Mucosa of descending colon (tissue), 3 donors: Measurements from ENCODE around the gene SAP30L. TPM values are rescaled to one million over a fixed set of nuclear protein-coding genes. Genes with fewer than 3 reads are reported as not detected.

Source experiments
- ATAC-seq: fragments of 200-7000 bp; cut with Tn5 transposase; one replicate; pipeline ENCODE4 v1.9.1; 2020; ENCODE audit warnings: mild to moderate bottlenecking, moderate library complexity
- DNase-seq, 3 donors: peaks; one replicate each; pipeline ENCODE4 v3.0.0-alpha.2; 2020
- H3K36me3 ChIP-seq: fragments of 200-600 bp; one replicate; pipeline ENCODE4 v1.8.0; 2021; ENCODE audit warnings: low read depth, mild to moderate bottlenecking
- H3K4me1 ChIP-seq: fragments of 200-600 bp; one replicate; pipeline ENCODE4 v1.8.0; 2021; ENCODE audit warnings: low read depth, mild to moderate bottlenecking
- H3K4me3 ChIP-seq: fragments of 200-600 bp; one replicate; pipeline ENCODE4 v1.8.0; 2021; ENCODE audit warnings: mild to moderate bottlenecking
- H3K9me3 ChIP-seq: fragments of 200-600 bp; one replicate; pipeline ENCODE4 v1.8.0; 2021; ENCODE audit warnings: mild to moderate bottlenecking
- intact Hi-C, 2 donors: fragments of 100-400 bp; cut with DNase I in 1 of 2; cut with micrococcal nuclease in 1 of 2; formaldehyde crosslinking; loops; one replicate each; pipeline versions ENCODE4 v1.11.0 to v1.11.1; 2022; cut with DNase I, micrococcal nuclease
- total RNA-seq, 3 donors: library from RNA; stranded (reverse); fragmentation: NEBNext Ultra II Directional in 2 of 3; extraction: Animal tissue kit (Norgen Biotek cat#: 25700) in 2 of 3; gene quantifications; one replicate each; pipeline versions ENCODE4 v1.2.1 to v1.2.4, GENCODE V29; 2021 to 2023
- TF ChIP-seq, protein P1 (sequence below): fragments of 200-600 bp; IDR thresholded peaks from one replicate; pipeline ENCODE4 v1.8.0; 2022; ENCODE audit warnings: antibody characterized with exemption, mild to moderate bottlenecking
- donor health status: DM: no; HTN: no; CAD: no; lungs with moderate emphysema.
- donor health status: DM: no; HTN: no; CAD: no.
- donor health status: DM: no; HTN: yes; CAD: no.

SAP30L gene
- total RNA-seq, 3 donors from 2014 or later, result 55.0 to 65.6 (median 63.5) TPM

DNA sequence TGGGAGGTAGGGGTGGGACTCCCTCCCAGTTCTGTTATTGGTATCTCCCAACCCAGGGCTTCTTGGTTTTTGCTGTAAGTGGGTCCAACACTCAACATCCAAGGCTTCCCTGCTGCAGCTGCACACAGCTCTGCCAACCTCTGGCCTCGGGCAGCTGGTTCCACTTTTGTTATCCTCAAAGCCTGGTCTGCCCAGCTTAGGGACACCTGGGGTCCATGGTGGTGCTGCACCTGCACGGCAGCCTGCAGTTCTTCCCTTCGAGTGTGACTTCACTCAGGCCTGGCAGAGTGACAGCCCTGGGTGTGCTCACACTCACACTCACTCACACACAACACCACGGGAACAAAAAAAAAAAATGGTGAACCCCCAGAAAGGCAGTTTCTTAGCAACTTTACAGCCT lies 15.3 kb upstream of the SAP30L start:
- TF ChIP-seq, protein P1, sequence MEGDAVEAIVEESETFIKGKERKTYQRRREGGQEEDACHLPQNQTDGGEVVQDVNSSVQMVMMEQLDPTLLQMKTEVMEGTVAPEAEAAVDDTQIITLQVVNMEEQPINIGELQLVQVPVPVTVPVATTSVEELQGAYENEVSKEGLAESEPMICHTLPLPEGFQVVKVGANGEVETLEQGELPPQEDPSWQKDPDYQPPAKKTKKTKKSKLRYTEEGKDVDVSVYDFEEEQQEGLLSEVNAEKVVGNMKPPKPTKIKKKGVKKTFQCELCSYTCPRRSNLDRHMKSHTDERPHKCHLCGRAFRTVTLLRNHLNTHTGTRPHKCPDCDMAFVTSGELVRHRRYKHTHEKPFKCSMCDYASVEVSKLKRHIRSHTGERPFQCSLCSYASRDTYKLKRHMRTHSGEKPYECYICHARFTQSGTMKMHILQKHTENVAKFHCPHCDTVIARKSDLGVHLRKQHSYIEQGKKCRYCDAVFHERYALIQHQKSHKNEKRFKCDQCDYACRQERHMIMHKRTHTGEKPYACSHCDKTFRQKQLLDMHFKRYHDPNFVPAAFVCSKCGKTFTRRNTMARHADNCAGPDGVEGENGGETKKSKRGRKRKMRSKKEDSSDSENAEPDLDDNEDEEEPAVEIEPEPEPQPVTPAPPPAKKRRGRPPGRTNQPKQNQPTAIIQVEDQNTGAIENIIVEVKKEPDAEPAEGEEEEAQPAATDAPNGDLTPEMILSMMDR, result no peak
- intact Hi-C loops, result no loop called here
- DNase-seq (no peak), ATAC-seq (no peak)
- H3K36me3 ChIP-seq, result no peaks in the 10 kb centered on the region
- no peak overlapping the region for H3K4me3 ChIP-seq
- H3K4me1 ChIP-seq, result no peaks in the 10 kb centered on the region
- no peaks in the 10 kb centered on the region for H3K9me3 ChIP-seq

DNA sequence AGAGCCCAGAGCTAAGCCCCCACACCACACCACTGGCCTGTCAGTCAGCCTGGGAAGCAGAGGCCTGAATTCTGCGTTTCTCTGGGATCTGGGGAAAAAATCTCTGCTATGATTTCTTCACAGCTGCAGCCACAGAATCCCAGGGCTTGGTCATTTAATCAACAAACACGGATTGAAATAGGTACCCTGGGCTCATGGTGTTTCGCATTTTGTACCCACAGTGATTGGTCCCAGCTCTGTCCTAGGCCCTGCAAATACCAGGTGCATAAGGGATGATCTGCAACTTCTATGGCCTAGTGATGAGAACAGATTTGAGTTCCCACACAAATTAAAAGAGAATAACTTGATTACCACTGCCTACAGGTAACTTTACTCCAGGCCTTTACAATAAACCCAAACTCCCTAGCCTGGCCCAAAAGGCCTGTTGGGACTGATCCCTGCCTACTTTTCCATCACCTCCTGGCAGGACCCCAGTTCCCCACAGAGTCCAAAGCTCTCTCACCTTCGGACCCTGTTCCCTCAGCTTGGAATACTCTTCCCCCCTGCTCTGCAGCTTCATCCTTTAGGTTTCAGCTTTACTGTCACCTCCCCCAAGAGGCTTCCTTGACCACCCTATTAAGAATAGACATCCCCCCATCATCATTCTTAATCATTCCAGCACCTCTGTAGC lies 14.7 kb upstream of the SAP30L start:
- TF ChIP-seq, protein P1, result no peak
- Histone ChIP-seq H3K4me3 (no peak overlapping the region), H3K4me1 (no peaks in the 10 kb centered on the region), H3K9me3 (no peaks in the 10 kb centered on the region), H3K36me3 (no peaks in the 10 kb centered on the region)
- ATAC-seq (no peak), DNase-seq (no peak)
- intact Hi-C loops, result no loop called here

GRCh38 chr5:154435226-154435625 lies 10.6 kb upstream of the SAP30L start:
- TF ChIP-seq, protein P1, result no peak
- Histone ChIP-seq H3K4me3 (no peak overlapping the region), H3K4me1 (no peaks in the 10 kb centered on the region), H3K9me3 (no peaks in the 10 kb centered on the region), H3K36me3 (no peaks in the 10 kb centered on the region)
- intact Hi-C loops, result no loop called here
- ATAC-seq, result no peak
- no peak for DNase-seq

GRCh38 chr5:154437281-154437965 lies 8.4 kb upstream of the SAP30L start:
- H3K36me3 ChIP-seq, result no peaks in the 10 kb centered on the region
- DNase-seq (no peak), ATAC-seq (no peak)
- TF ChIP-seq, protein P1, result no peak
- no peak overlapping the region for H3K4me3 ChIP-seq
- intact Hi-C loops, result no loop called here
- H3K4me1 ChIP-seq, result no peaks in the 10 kb centered on the region
- H3K9me3 ChIP-seq, result no peaks in the 10 kb centered on the region

DNA sequence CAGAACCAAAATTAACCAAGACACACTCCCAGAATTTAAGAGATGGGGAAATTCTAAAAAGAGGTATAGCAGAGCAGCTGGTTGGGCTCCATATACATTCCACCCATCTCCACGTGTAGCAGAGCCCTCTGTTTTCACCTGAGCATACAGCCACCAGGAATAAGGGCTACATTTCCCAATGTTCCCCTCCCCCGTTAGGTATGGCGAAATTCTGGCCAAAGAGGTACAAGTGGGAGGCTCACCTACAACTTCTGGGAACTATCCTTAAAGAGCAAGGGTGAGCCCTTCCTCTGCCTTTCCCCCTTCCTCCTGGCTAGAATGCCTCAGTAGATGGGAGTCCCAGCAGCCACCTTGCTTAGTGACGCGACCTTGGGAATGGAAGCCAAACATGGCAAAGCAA lies 5.3 kb upstream of the SAP30L start:
- H3K36me3 ChIP-seq, result no peaks in the 10 kb centered on the region
- H3K4me1 ChIP-seq, result no peaks in the 10 kb centered on the region
- ATAC-seq (no peak), DNase-seq (no peak)
- H3K4me3 ChIP-seq, result no peak overlapping the region
- intact Hi-C loops, result no loop called here
- TF ChIP-seq, protein P1, result no peak
- no peaks in the 10 kb centered on the region for H3K9me3 ChIP-seq
